ENCODE data around the gene NTRK1. TPM values are rescaled to one million over a fixed set of nuclear protein-coding genes. Genes with fewer than 3 reads are reported as not detected.

Gene NTRK1
- total and polyA plus RNA-seq, 2 donors (not counting 1 experiment from before 2014, with no cell fraction given) = not detected

GRCh38 chr1:156851779-156852417, 8.8 kb upstream of the NTRK1 start:
- Histone ChIP-seq H3K4me2 (ENCODE audit: extremely low read depth, insufficient read depth, low read length) (no peak overlapping the region), H3K36me3 (ENCODE audit: control insufficient read depth, insufficient read depth, low read length) (no peaks in the 10 kb centered on the region), H3K4me3 (replicated peaks in 1 of 4; ENCODE audit: control extremely low read depth in 1 of 4, insufficient read depth in 1 of 4, low read depth in 3 of 4, low read length in 4 of 4) (no peak overlapping the region), H4K20me1 (ENCODE audit: control insufficient read depth, extremely low read depth, insufficient read depth, low read length) (no peaks in the 10 kb centered on the region), H2AFZ (ENCODE audit: low read length) (no peak overlapping the region), H3K27me3 (ENCODE audit: control insufficient read depth, insufficient read depth, low read length) (peaks cover 51% of the 10 kb centered on the region), H3K27ac (ENCODE audit: insufficient read depth, low read length) (no peak overlapping the region), H3K9ac (ENCODE audit: insufficient read depth, low read length) (no peak overlapping the region), H3K79me2 (ENCODE audit: control insufficient read depth, insufficient read depth, low read length) (no peaks in the 10 kb centered on the region), H3K9me3 (ENCODE audit: control insufficient read depth, insufficient read depth, low read depth, low read length) (no peaks in the 10 kb centered on the region), H3K4me1 (ENCODE audit: control insufficient read depth, extremely low read depth, insufficient read depth, low read length) (peaks cover 3% of the 10 kb centered on the region)
- DNase-seq (ENCODE audit: low read depth in 2 of 2) = no peak
- TF ChIP-seq EZH2 (IDR thresholded peaks at IDR 0.05; ENCODE audit: low read length, missing control alignments) = no peak
- TF ChIP-seq, protein P1, sequence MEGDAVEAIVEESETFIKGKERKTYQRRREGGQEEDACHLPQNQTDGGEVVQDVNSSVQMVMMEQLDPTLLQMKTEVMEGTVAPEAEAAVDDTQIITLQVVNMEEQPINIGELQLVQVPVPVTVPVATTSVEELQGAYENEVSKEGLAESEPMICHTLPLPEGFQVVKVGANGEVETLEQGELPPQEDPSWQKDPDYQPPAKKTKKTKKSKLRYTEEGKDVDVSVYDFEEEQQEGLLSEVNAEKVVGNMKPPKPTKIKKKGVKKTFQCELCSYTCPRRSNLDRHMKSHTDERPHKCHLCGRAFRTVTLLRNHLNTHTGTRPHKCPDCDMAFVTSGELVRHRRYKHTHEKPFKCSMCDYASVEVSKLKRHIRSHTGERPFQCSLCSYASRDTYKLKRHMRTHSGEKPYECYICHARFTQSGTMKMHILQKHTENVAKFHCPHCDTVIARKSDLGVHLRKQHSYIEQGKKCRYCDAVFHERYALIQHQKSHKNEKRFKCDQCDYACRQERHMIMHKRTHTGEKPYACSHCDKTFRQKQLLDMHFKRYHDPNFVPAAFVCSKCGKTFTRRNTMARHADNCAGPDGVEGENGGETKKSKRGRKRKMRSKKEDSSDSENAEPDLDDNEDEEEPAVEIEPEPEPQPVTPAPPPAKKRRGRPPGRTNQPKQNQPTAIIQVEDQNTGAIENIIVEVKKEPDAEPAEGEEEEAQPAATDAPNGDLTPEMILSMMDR (conservative IDR thresholded peaks at IDR 0.05 in 1 of 2, IDR thresholded peaks at IDR 0.05 in 1 of 2; ENCODE audit: low read depth in 1 of 2, low read length in 2 of 2) = no peak

DNA sequence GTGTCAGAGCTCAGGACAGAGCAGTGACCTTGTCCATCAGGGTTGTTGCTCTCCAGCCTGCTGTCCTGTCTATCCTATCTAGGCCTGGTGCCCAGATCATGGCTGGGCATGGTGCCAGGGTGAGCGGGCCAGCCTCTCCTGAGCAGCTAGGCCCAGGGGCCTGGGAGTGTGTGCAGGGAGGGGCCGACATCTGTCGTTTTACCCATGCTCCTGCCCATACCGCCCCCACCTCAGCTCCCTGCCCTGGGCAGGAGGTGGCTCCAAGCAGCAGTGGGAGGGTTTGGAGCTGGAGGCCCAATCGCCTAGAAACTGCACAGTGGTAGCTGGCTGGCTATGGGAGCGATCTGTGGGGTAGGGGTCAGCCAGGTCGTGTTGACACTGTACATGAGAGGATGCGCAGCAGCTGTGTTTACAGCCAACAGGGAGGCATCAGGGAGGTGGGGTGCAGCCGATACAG, 8.2 kb upstream of the NTRK1 start:
- no peak overlapping the region for H3K9ac ChIP-seq (ENCODE audit: insufficient read depth, low read length)
- H3K4me1 ChIP-seq (ENCODE audit: control insufficient read depth, extremely low read depth, insufficient read depth, low read length) = peaks cover 3% of the 10 kb centered on the region
- H3K36me3 ChIP-seq (ENCODE audit: control insufficient read depth, insufficient read depth, low read length) = no peaks in the 10 kb centered on the region
- H3K27ac ChIP-seq (ENCODE audit: insufficient read depth, low read length) = no peak overlapping the region
- peaks cover 51% of the 10 kb centered on the region for H3K27me3 ChIP-seq (ENCODE audit: control insufficient read depth, insufficient read depth, low read length)
- H3K4me2 ChIP-seq (ENCODE audit: extremely low read depth, insufficient read depth, low read length) = no peak overlapping the region
- H4K20me1 ChIP-seq (ENCODE audit: control insufficient read depth, extremely low read depth, insufficient read depth, low read length) = no peaks in the 10 kb centered on the region
- TF ChIP-seq, protein P1 (conservative IDR thresholded peaks at IDR 0.05 in 1 of 2, IDR thresholded peaks at IDR 0.05 in 1 of 2; ENCODE audit: low read depth in 1 of 2, low read length in 2 of 2) = no peak
- TF ChIP-seq EZH2 (IDR thresholded peaks at IDR 0.05; ENCODE audit: low read length, missing control alignments) = no peak
- no peaks in the 10 kb centered on the region for H3K79me2 ChIP-seq (ENCODE audit: control insufficient read depth, insufficient read depth, low read length)
- H3K4me3 ChIP-seq (replicated peaks in 1 of 4; ENCODE audit: control extremely low read depth in 1 of 4, insufficient read depth in 1 of 4, low read depth in 3 of 4, low read length in 4 of 4) = no peak overlapping the region
- DNase-seq (ENCODE audit: low read depth in 2 of 2) = peak; percentile 11 to 48
- H2AFZ ChIP-seq (ENCODE audit: low read length) = no peak overlapping the region
- no peaks in the 10 kb centered on the region for H3K9me3 ChIP-seq (ENCODE audit: control insufficient read depth, insufficient read depth, low read depth, low read length)

DNA sequence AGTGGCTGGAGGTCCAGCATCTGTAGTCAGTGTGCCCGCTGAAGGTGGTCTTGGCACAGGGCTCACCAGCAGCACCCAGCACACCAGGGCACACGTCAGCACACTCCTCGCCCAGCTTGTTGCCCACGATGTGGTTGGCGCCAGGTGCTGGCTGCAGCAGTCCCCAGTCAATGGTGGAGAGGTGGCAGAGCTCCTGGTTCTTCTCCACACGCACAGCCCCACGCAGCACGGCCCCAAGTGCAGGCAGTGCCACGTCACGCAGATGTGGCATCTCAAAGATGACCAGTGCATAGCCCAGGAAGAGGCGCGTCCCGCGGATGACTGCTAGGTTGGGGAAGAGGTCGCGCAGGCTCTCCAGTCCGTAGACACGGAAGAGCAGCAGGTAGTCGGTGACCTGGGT, 6.9 kb upstream of the NTRK1 start:
- TF ChIP-seq, protein P1 (conservative IDR thresholded peaks at IDR 0.05 in 1 of 2, IDR thresholded peaks at IDR 0.05 in 1 of 2; ENCODE audit: low read depth in 1 of 2, low read length in 2 of 2) = no peak
- TF ChIP-seq EZH2 (IDR thresholded peaks at IDR 0.05; ENCODE audit: low read length, missing control alignments) = no peak
- H3K27me3 ChIP-seq (ENCODE audit: control insufficient read depth, insufficient read depth, low read length) = peaks cover 53% of the 10 kb centered on the region

More for the DNA sequence above, 6.9 kb upstream of the NTRK1 start:
- Histone ChIP-seq H3K4me1 (ENCODE audit: control insufficient read depth, extremely low read depth, insufficient read depth, low read length) (peaks cover 3% of the 10 kb centered on the region), H3K9ac (ENCODE audit: insufficient read depth, low read length) (no peak overlapping the region), H3K4me3 (replicated peaks in 1 of 4; ENCODE audit: control extremely low read depth in 1 of 4, insufficient read depth in 1 of 4, low read depth in 3 of 4, low read length in 4 of 4) (no peak overlapping the region), H3K27ac (ENCODE audit: insufficient read depth, low read length) (no peak overlapping the region), H3K36me3 (ENCODE audit: control insufficient read depth, insufficient read depth, low read length) (no peaks in the 10 kb centered on the region), H3K79me2 (ENCODE audit: control insufficient read depth, insufficient read depth, low read length) (no peaks in the 10 kb centered on the region), H3K4me2 (ENCODE audit: extremely low read depth, insufficient read depth, low read length) (no peak overlapping the region), H3K9me3 (ENCODE audit: control insufficient read depth, insufficient read depth, low read depth, low read length) (no peaks in the 10 kb centered on the region), H2AFZ (ENCODE audit: low read length) (no peak overlapping the region), H4K20me1 (ENCODE audit: control insufficient read depth, extremely low read depth, insufficient read depth, low read length) (no peaks in the 10 kb centered on the region)
- no peak for DNase-seq (ENCODE audit: low read depth in 2 of 2)
